GM12878 (cell line): ENCODE results near the gene SIRT5. TPM values are rescaled to one million over a fixed set of nuclear protein-coding genes. Genes with fewer than 3 reads are reported as not detected.

ENCODE experiments used
- ATAC-seq: fragments of 200-7000 bp; cut with Tn5 transposase; 3 replicates; pipeline ENCODE4 v1.9.1; 2020; ENCODE audit warnings: mild to moderate bottlenecking, moderate library complexity
- BruUV-seq: library from RNA; stranded (reverse); fragments of 400-500 nt; replicated peaks from 2 replicates; lab custom pipeline; 2021; lab: Mats Ljungman, UMichigan
- CTCF ChIA-PET: fragments of 300-600 bp; sonication (Branson Sonifier 250); formaldehyde crosslinking; extraction: SDS; loops from one replicate; lab custom pipeline; 2021; ENCODE audit warnings: inconsistent platforms; lab: Yijun Ruan, JAX
- POLR2A ChIA-PET: fragments of 350-600 bp; formaldehyde crosslinking; extraction: SDS; loops from one replicate; lab custom pipeline; 2021; ENCODE audit warnings: inconsistent platforms; lab: Charles Lee
- RAD21 ChIA-PET: fragments of 300-600 bp; sonication (Branson Sonifier 250); formaldehyde crosslinking; loops from one replicate; lab custom pipeline; 2023; ENCODE audit warnings: antibody characterized with exemption; ENCODE audit not compliant: unreplicated experiment; lab: Charles Lee
- SMC1A ChIA-PET: fragments of 300-600 bp; sonication (Branson Sonifier 250); formaldehyde crosslinking; loops from one replicate; lab custom pipeline; 2023; ENCODE audit not compliant: unreplicated experiment, uncharacterized antibody; lab: Charles Lee
- DNase-seq: peaks from one replicate; pipeline ENCODE4 v3.0.0-alpha.2; 2011; ENCODE audit warnings: low read depth, low spot score
- FAIRE-seq: peaks from 3 replicates; lab custom pipeline; 2011; peaks lifted over from hg19 to GRCh38; lab: Jason Lieb, UNC
- H2AFZ ChIP-seq: 2 replicates; pipeline ENCODE4 v1.6.0; 2011; ENCODE audit warnings: low read depth, low read length, control low read depth; ENCODE audit not compliant: control insufficient read depth
- H3K27ac ChIP-seq: 2 replicates; pipeline ENCODE4 v1.5.1; 2011; ENCODE audit warnings: control low read depth; ENCODE audit not compliant: control insufficient read depth, insufficient read depth
- H3K27me3 ChIP-seq, 2 experiments: replicated peaks in 1 of 2; 2 replicates each; pipeline versions ENCODE4 v1.6.0 to v1.6.1; 2011; ENCODE audit warnings: low read length in 1 of 2; ENCODE audit not compliant: control insufficient read depth in 2 of 2, insufficient read depth in 2 of 2
- H3K36me3 ChIP-seq, 2 experiments: 2 replicates each; pipeline ENCODE4 v1.5.1; 2011; ENCODE audit warnings: low read length in 1 of 2; ENCODE audit not compliant: control insufficient read depth in 2 of 2, insufficient read depth in 2 of 2
- H3K4me1 ChIP-seq: 2 replicates; pipeline ENCODE4 v1.6.1; 2011; ENCODE audit warnings: mild to moderate bottlenecking, low read length, moderate library complexity, mixed read lengths; ENCODE audit not compliant: control insufficient read depth, insufficient read depth
- H3K4me2 ChIP-seq: 2 replicates; pipeline ENCODE4 v1.6.0; 2011; ENCODE audit warnings: control low read depth; ENCODE audit not compliant: control insufficient read depth, insufficient read depth
- H3K4me3 ChIP-seq: fragments of 200-600 bp; sonication (generic); 2 replicates; pipeline ENCODE4 v1.5.1; 2016
- H3K79me2 ChIP-seq: 2 replicates; pipeline ENCODE4 v1.6.0; 2011; ENCODE audit warnings: low read length; ENCODE audit not compliant: control insufficient read depth, insufficient read depth
- H3K9ac ChIP-seq: 2 replicates; pipeline ENCODE4 v1.8.0; 2011; ENCODE audit warnings: low read length, control low read depth, mixed read lengths; ENCODE audit not compliant: control insufficient read depth, insufficient read depth
- H3K9me3 ChIP-seq: replicated peaks from 3 replicates; pipeline ENCODE4 v1.5.1; 2011; ENCODE audit warnings: mild to moderate bottlenecking, low read length; ENCODE audit not compliant: control insufficient read depth, insufficient read depth
- H4K20me1 ChIP-seq: 2 replicates; pipeline ENCODE4 v1.6.0; 2011; ENCODE audit not compliant: control insufficient read depth, insufficient read depth
- ASH2L ChIP-seq: fragments of 300-600, 200-600 bp; sonication (generic); IDR thresholded peaks from 2 replicates; pipeline ENCODE4 v1.6.1; 2017; ENCODE audit warnings: low read depth, mild to moderate bottlenecking, borderline replicate concordance
- BACH1 ChIP-seq: fragments of 450-650 bp; IDR thresholded peaks from 2 replicates; pipeline ENCODE4 v1.6.1; 2017; ENCODE audit warnings: mild to moderate bottlenecking, borderline replicate concordance
- CHD2 ChIP-seq: IDR thresholded peaks from 2 replicates; pipeline ENCODE4 v1.6.1; 2011; ENCODE audit warnings: low read depth, low read length, improper control_type of control experiment, borderline replicate concordance
- KLF5 ChIP-seq: fragments of 450-650 bp; IDR thresholded peaks from 2 replicates; pipeline ENCODE4 v1.6.1; 2014; ENCODE audit warnings: mild to moderate bottlenecking; ENCODE audit not compliant: partially characterized antibody
- NR2C1 ChIP-seq: fragments of 450-650 bp; IDR thresholded peaks from 2 replicates; pipeline ENCODE4 v1.6.1; 2017; ENCODE audit warnings: antibody characterized with exemption, mild to moderate bottlenecking, moderate library complexity
- NR2C2 ChIP-seq: IDR thresholded peaks from 2 replicates; pipeline ENCODE4 v1.6.1; 2011; ENCODE audit warnings: borderline replicate concordance, low read depth; ENCODE audit not compliant: control insufficient read depth, insufficient read length
- NRF1 ChIP-seq: conservative IDR thresholded peaks from 2 replicates; pipeline ENCODE4 v1.6.1; 2011; ENCODE audit warnings: mild to moderate bottlenecking, low read depth, low read length, improper control_type of control experiment
- POLR2A ChIP-seq: IDR thresholded peaks from 2 replicates; pipeline ENCODE4 v1.6.1; 2011; ENCODE audit warnings: low read depth, mild to moderate bottlenecking, low read length
- POU2F2 ChIP-seq: IDR thresholded peaks from 3 replicates; pipeline ENCODE4 v1.6.1; 2011; ENCODE audit warnings: low read depth, mild to moderate bottlenecking, low read length, borderline replicate concordance
- SREBF1 ChIP-seq: IDR thresholded peaks from 2 replicates; pipeline ENCODE4 v1.6.1; 2012; ENCODE audit warnings: mild to moderate bottlenecking, low read length
- SRF ChIP-seq, 2 experiments: IDR thresholded peaks; 2 replicates each; pipeline ENCODE4 v1.6.1; 2011; ENCODE audit warnings: low read depth in 2 of 2, low read length in 2 of 2, mild to moderate bottlenecking in 1 of 2, moderate library complexity in 1 of 2
- YBX1 ChIP-seq: fragments of 450-650 bp; IDR thresholded peaks from 2 replicates; pipeline ENCODE4 v1.6.1; 2016; ENCODE audit warnings: antibody characterized with exemption
- ZNF687 ChIP-seq: fragments of 450-650 bp; IDR thresholded peaks from 2 replicates; pipeline ENCODE4 v1.6.1; 2017; ENCODE audit warnings: mild to moderate bottlenecking, moderate library complexity
- ZSCAN29 ChIP-seq: fragments of 450-650 bp; IDR thresholded peaks from 2 replicates; pipeline ENCODE4 v1.6.1; 2017; ENCODE audit warnings: mild to moderate bottlenecking, moderate library complexity
- WGBS: methylation state at CpG from one replicate; pipeline ENCODE4 v1.1.6; 2016; ENCODE audit warnings: low lambda C conversion rate; ENCODE audit not compliant: insufficient replicate concordance, insufficient coverage; ENCODE audit errors: missing lambda C conversion rate; 5-methylcytosine and 5-hydroxymethylcytosine counted together
- in situ Hi-C: fragments of 300-500 bp; cut with MboI; formaldehyde crosslinking; loops from 9 replicates; pipeline ENCODE4 v1.14.3; 2018; ENCODE audit warnings: mixed read lengths
- intact Hi-C: fragments of 100-400 bp; cut with micrococcal nuclease; formaldehyde crosslinking; loops from one replicate; pipeline ENCODE4 v1.14.2; 2022; ENCODE audit not compliant: unreplicated experiment
- polyA plus RNA-seq, 11 experiments: library from polyadenylated mRNA; depleted of rRNA in 4 of 11; unstranded in 6 of 11; stranded (reverse) in 5 of 11; fragments of >200 nt; fragmentation: Nextera tagmentation in 4 of 11; fragmentation: Illumina TruSeq in 1 of 11; extraction: Ambion mirVana in 4 of 11; extraction: Trizol in 1 of 11; gene quantifications; 1 replicate in 1 of 11; 2 replicates in 10 of 11; pipeline versions ENCODE4 v1.2.1 to v1.2.3, GENCODE V29; 2011 to 2016; ENCODE audit warnings: inconsistent platforms in 2 of 11, missing spikeins in 2 of 11, low read depth in 1 of 11
- total RNA-seq, 4 experiments: library from RNA; depleted of rRNA in 3 of 4; stranded (reverse); fragments of >200 nt in 3 of 4; fragmentation: Illumina TruSeq in 1 of 4; extraction: Trizol in 1 of 4; gene quantifications; 2 replicates each; pipeline versions ENCODE4 v1.2.1 to v1.2.3, GENCODE V29; 2013 to 2021
- TF ChIP-seq, protein P1 (sequence below): fragments of 450-650 bp; IDR thresholded peaks from 2 replicates; pipeline ENCODE4 v1.6.1; 2017; ENCODE audit warnings: borderline replicate concordance

Gene SIRT5
- total and polyA plus RNA-seq, 10 of the 15 experiments (the other 5 are each of a cell fraction or from before 2014, with no cell fraction given) = 1.7 to 12.4 (median 10.0) TPM

DNA sequence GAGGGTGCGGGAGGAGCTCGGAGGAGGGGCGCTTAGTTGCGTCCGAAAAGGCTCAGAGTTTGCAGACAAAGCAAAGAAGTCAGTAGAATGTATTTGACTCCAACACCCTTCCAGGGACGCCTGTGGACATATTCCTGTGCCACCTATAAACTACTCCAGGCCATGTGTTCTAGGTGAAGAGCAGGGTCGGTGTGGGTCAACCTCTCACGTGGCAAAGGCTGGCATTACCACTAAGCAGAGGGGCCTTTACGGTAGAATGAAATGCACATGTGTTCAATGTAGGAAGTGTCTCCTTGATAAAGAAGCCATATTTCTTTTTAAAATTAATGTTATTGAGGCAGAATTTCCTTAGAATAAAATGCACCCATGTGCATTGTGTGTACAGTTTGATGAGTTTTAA lies 15.4 kb downstream of the SIRT5 start:
- in situ Hi-C loops (no loop called here), intact Hi-C loops (no loop called here)
- CTCF ChIA-PET = no interaction called here
- no peak overlapping the region for H3K4me2 ChIP-seq
- ATAC-seq (no peak), DNase-seq (no peak), FAIRE-seq (no peak)
- H2AFZ ChIP-seq = no peak overlapping the region
- RAD21 ChIA-PET = no interaction called here
- no peak overlapping the region for H3K9ac ChIP-seq
- no peaks in the 10 kb centered on the region for H3K9me3 ChIP-seq
- no TSS peak for BruUV-seq
- H3K36me3 ChIP-seq = peaks cover 0 to 10% of the 10 kb centered on the region in 2 experiments; a peak in 2 of 4 replicates
- no peaks in the 10 kb centered on the region for H3K79me2 ChIP-seq
- H3K27me3 ChIP-seq = no peaks in the 10 kb centered on the region
- POLR2A ChIA-PET = no interaction called here
- H3K4me1 ChIP-seq = no peaks in the 10 kb centered on the region
- TF ChIP-seq KLF5 (no peak), CHD2 (no peak), NR2C1 (no peak), YBX1 (no peak), NR2C2 (no peak), NRF1 (no peak), BACH1 (no peak), SREBF1 (no peak), SRF (IDR thresholded peaks at IDR 0.05; ENCODE audit: low read depth in 2 of 2, low read length in 2 of 2) (no peak), ZNF687 (no peak), ZSCAN29 (no peak), POLR2A (no peak), ASH2L (no peak), POU2F2 (no peak)
- TF ChIP-seq, protein P1, sequence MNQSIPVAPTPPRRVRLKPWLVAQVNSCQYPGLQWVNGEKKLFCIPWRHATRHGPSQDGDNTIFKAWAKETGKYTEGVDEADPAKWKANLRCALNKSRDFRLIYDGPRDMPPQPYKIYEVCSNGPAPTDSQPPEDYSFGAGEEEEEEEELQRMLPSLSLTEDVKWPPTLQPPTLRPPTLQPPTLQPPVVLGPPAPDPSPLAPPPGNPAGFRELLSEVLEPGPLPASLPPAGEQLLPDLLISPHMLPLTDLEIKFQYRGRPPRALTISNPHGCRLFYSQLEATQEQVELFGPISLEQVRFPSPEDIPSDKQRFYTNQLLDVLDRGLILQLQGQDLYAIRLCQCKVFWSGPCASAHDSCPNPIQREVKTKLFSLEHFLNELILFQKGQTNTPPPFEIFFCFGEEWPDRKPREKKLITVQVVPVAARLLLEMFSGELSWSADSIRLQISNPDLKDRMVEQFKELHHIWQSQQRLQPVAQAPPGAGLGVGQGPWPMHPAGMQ = no peak
- SMC1A ChIA-PET = no interaction called here
- H4K20me1 ChIP-seq = no peaks in the 10 kb centered on the region
- WGBS = 88% methylated on average over 9 of the region's 9 CpGs
- no peak overlapping the region for H3K4me3 ChIP-seq
- H3K27ac ChIP-seq = no peak overlapping the region
